Measurements from ENCODE around the gene WDR73. TPM values are rescaled to one million over a fixed set of nuclear protein-coding genes. Genes with fewer than 3 reads are reported as not detected.

Gene WDR73
- total and polyA plus RNA-seq, 2 of the 4 experiments (the other 2 are of a cell fraction): 21.5 to 25.5 TPM

GRCh38 chr15:84606653-84607120 lies 47.4 kb downstream of the WDR73 start:
- no peak overlapping the region for H3K9ac ChIP-seq (ENCODE audit: low read depth, low read length)
- no peak overlapping the region for H3K4ac ChIP-seq (ENCODE audit: low read depth, low read length)
- TF ChIP-seq NFE2L2 (IDR thresholded peaks at IDR 0.05; ENCODE audit: low read depth, low read length) (no peak), MAFK (IDR thresholded peaks at IDR 0.05; ENCODE audit: low read depth, low read length) (no peak), USF2 (IDR thresholded peaks at IDR 0.05; ENCODE audit: low read depth, low read length) (no peak), CEBPB (IDR thresholded peaks at IDR 0.05; ENCODE audit: low read depth, low read length) (no peak), ELK1 (IDR thresholded peaks at IDR 0.05; ENCODE audit: borderline replicate concordance, low read depth, low read length) (no peak), CHD1 (IDR thresholded peaks at IDR 0.05; ENCODE audit: low read depth, low read length) (no peak), POLR2A (IDR thresholded peaks at IDR 0.05; ENCODE audit: low read depth, low read length) (no peak), SMC3 (IDR thresholded peaks at IDR 0.05; ENCODE audit: low read depth, low read length) (no peak), MXI1 (IDR thresholded peaks at IDR 0.05; ENCODE audit: borderline replicate concordance, low read depth, low read length) (no peak), RCOR1 (IDR thresholded peaks at IDR 0.05; ENCODE audit: insufficient replicate concordance, low read length) (no peak), BHLHE40 (IDR thresholded peaks at IDR 0.05; ENCODE audit: low read depth, low read length) (no peak), MAZ (IDR thresholded peaks at IDR 0.05; ENCODE audit: borderline replicate concordance, low read depth, low read length) (no peak), RAD21 (IDR thresholded peaks at IDR 0.05; ENCODE audit: low read length) (no peak), FOS (IDR thresholded peaks at IDR 0.05; ENCODE audit: low read depth, low read length) (no peak), RFX5 (IDR thresholded peaks at IDR 0.05; ENCODE audit: low read depth, low read length) (no peak)
- TF ChIP-seq, protein P1, sequence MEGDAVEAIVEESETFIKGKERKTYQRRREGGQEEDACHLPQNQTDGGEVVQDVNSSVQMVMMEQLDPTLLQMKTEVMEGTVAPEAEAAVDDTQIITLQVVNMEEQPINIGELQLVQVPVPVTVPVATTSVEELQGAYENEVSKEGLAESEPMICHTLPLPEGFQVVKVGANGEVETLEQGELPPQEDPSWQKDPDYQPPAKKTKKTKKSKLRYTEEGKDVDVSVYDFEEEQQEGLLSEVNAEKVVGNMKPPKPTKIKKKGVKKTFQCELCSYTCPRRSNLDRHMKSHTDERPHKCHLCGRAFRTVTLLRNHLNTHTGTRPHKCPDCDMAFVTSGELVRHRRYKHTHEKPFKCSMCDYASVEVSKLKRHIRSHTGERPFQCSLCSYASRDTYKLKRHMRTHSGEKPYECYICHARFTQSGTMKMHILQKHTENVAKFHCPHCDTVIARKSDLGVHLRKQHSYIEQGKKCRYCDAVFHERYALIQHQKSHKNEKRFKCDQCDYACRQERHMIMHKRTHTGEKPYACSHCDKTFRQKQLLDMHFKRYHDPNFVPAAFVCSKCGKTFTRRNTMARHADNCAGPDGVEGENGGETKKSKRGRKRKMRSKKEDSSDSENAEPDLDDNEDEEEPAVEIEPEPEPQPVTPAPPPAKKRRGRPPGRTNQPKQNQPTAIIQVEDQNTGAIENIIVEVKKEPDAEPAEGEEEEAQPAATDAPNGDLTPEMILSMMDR (conservative IDR thresholded peaks at IDR 0.05; ENCODE audit: low read depth, low read length): no peak
- POLR2A ChIA-PET (ENCODE audit: unreplicated experiment): no interaction called here
- H2AK9ac ChIP-seq (replicated peaks; ENCODE audit: low read depth, low read length, poor library complexity): no peak overlapping the region
- ATAC-seq (ENCODE audit: low read depth) (no peak), DNase-seq (no peak)
- H2BK5ac ChIP-seq (ENCODE audit: low read depth, low read length, poor library complexity, severe bottlenecking): no peak overlapping the region
- H4K8ac ChIP-seq (ENCODE audit: low read depth in 2 of 2, low read length in 2 of 2): no peak overlapping the region
- peaks cover 4% of the 10 kb centered on the region for H3K4me1 ChIP-seq (ENCODE audit: control insufficient read depth, insufficient read depth, low read length)
- no peak overlapping the region for H3K4me3 ChIP-seq (ENCODE audit: insufficient read depth, low read depth, low read length)
- no peak overlapping the region for H3K4me2 ChIP-seq (ENCODE audit: low read depth, low read length)
- no peak overlapping the region for H4K5ac ChIP-seq (ENCODE audit: low read depth, low read length)
- peaks cover 39% of the 10 kb centered on the region for H3K36me3 ChIP-seq (ENCODE audit: control insufficient read depth, insufficient read depth, low read length)
- no peak overlapping the region for H3K18ac ChIP-seq (ENCODE audit: low read depth, low read length)
- H2BK120ac ChIP-seq (ENCODE audit: low read depth, low read length): no peak overlapping the region
- in situ Hi-C loops (cut with MboI; ENCODE audit: low sequenced_read_pairs) (no loop called here), intact Hi-C loops (cut with micrococcal nuclease) (no loop called here), dilution Hi-C loops (cut with HindIII; ENCODE audit: low sequenced_read_pairs, unreplicated experiment) (no loop called here)
- no peaks in the 10 kb centered on the region; the same call in 1 of the 2 replicates for H3K9me1 ChIP-seq (ENCODE audit: insufficient read depth, low read length)
- H3K9me3 ChIP-seq (ENCODE audit: control insufficient read depth, insufficient read depth, low read length): no peaks in the 10 kb centered on the region
- H2AFZ ChIP-seq (replicated peaks; ENCODE audit: low read length, poor library complexity): no peak overlapping the region
- no peak overlapping the region for H2BK20ac ChIP-seq (ENCODE audit: low read depth, low read length)
- H2AK5ac ChIP-seq (ENCODE audit: low read depth, low read length): no peak overlapping the region
- no peak overlapping the region for H3K56ac ChIP-seq (ENCODE audit: extremely low read depth, insufficient read depth, low read length)
- H3K27ac ChIP-seq (ENCODE audit: insufficient read depth, low read length): no peak overlapping the region
- H4K20me1 ChIP-seq (ENCODE audit: insufficient read depth, low read length): peaks cover 12% of the 10 kb centered on the region; the same call in 1 of the 2 replicates
- H3K27me3 ChIP-seq (ENCODE audit: control insufficient read depth, insufficient read depth, low read length): no peaks in the 10 kb centered on the region
- WGBS, 2 experiments (ENCODE audit: extremely low coverage in 2 of 2, insufficient read length in 1 of 2): 77% methylated on average over 4 of the region's 8 CpGs; no CpG with 5 or more reads in 1 of the 2 experiments
- H4K91ac ChIP-seq (ENCODE audit: insufficient read depth, low read depth, low read length): no peak overlapping the region
- H3K14ac ChIP-seq (replicated peaks; ENCODE audit: low read depth, low read length): no peak overlapping the region
- no TSS peak for BruUV-seq (replicated peaks)
- CTCF ChIA-PET: no interaction called here
- H2BK15ac ChIP-seq (ENCODE audit: low read depth, low read length): no peak overlapping the region
- no peak overlapping the region for H3K23ac ChIP-seq (ENCODE audit: low read depth, low read length)
- peaks cover 27 to 63% of the 10 kb centered on the region in 2 experiments for H3K79me1 ChIP-seq (ENCODE audit: low read depth in 1 of 2, low read length in 2 of 2)
